HEK293 (cell line): ENCODE results near the gene PRKAR2B.

ENCODE experiments used
- ZNF146 ChIP-seq: fragments of 450-650 bp; formaldehyde crosslinking; IDR thresholded peaks from 2 replicates; pipeline ENCODE4 v1.5.1; 2016; ENCODE audit warnings: missing biosample characterization, missing genetic modification characterization
- TF ChIP-seq, protein P1 (sequence below): fragments of 450-650 bp; formaldehyde crosslinking; IDR thresholded peaks from 2 replicates; pipeline ENCODE4 v1.5.1; 2016; ENCODE audit warnings: missing biosample characterization, missing genetic modification characterization

DNA sequence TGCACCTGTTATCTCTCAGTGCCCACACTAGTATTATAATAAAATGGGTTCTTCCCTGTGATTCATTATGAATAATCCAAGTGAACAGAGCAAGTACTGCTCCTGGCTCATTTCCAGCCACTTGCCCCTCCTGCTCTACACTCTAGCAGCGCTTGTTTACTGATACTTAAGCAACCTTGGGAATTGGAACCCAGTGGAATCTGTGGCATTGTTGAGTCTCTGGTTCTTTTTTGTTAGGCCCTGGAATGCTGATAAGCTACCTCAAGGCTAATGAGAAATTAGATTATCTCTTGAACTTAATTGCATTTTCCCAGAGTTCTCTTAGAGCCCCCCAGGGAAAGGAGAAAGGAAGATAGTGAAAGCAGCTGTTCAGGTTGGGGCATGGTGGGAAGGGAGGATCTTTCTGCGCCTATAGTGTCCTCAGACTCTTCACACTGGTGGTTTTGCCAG, 34.0 kb downstream of the PRKAR2B start:
- TF ChIP-seq ZNF146 (tag by site-specific recombination) = no peak
- TF ChIP-seq, protein P1, sequence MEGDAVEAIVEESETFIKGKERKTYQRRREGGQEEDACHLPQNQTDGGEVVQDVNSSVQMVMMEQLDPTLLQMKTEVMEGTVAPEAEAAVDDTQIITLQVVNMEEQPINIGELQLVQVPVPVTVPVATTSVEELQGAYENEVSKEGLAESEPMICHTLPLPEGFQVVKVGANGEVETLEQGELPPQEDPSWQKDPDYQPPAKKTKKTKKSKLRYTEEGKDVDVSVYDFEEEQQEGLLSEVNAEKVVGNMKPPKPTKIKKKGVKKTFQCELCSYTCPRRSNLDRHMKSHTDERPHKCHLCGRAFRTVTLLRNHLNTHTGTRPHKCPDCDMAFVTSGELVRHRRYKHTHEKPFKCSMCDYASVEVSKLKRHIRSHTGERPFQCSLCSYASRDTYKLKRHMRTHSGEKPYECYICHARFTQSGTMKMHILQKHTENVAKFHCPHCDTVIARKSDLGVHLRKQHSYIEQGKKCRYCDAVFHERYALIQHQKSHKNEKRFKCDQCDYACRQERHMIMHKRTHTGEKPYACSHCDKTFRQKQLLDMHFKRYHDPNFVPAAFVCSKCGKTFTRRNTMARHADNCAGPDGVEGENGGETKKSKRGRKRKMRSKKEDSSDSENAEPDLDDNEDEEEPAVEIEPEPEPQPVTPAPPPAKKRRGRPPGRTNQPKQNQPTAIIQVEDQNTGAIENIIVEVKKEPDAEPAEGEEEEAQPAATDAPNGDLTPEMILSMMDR = no peak
